Gastroesophageal sphincter (tissue), 4 donors: ENCODE results near the gene ARFGEF3. TPM values are rescaled to one million over a fixed set of nuclear protein-coding genes. Genes with fewer than 3 reads are reported as not detected.

Experiments used
- ATAC-seq: fragments of 150-250 bp; one replicate; pipeline ENCODE4 v1.9.1; 2016; ENCODE audit warnings: mild to moderate bottlenecking, moderate library complexity
- H3K27ac ChIP-seq, 4 donors: fragments of 200-600 bp; sonication (generic) in 3 of 4; 1 replicate in 3 of 4; 2 replicates in 1 of 4; pipeline ENCODE4 v1.5.1; 2016 to 2019
- H3K27me3 ChIP-seq: fragments of 200-600 bp; sonication (generic); one replicate; pipeline ENCODE4 v1.5.1; 2019
- H3K36me3 ChIP-seq, 2 donors: fragments of 200-600 bp; sonication (generic); one replicate each; pipeline ENCODE4 v1.5.1; 2019; ENCODE audit warnings: control low read depth in 1 of 2
- H3K4me1 ChIP-seq, 3 donors: fragments of 200-600 bp; sonication (generic); 1 replicate in 2 of 3; 2 replicates in 1 of 3; pipeline ENCODE4 v1.5.1; 2016 to 2019; ENCODE audit warnings: control low read depth in 2 of 3
- H3K4me3 ChIP-seq, 2 donors: fragments of 200-600 bp; sonication (generic); one replicate each; pipeline ENCODE4 v1.5.1; 2019; ENCODE audit warnings: mild to moderate bottlenecking in 1 of 2, moderate library complexity in 1 of 2
- H3K9me3 ChIP-seq, 3 donors: fragments of 200-600 bp; sonication (generic); one replicate each; pipeline ENCODE4 v1.5.1; 2017 to 2019; ENCODE audit warnings: control low read depth in 2 of 3
- EP300 ChIP-seq: sonication (generic); formaldehyde crosslinking; IDR thresholded peaks from one replicate; pipeline ENCODE4 v1.6.1; 2017; ENCODE audit warnings: antibody characterized with exemption, mild to moderate bottlenecking
- POLR2A ChIP-seq, 2 donors: fragments of 450-650 bp; IDR thresholded peaks; one replicate each; pipeline ENCODE4 v1.6.1; 2017; ENCODE audit warnings: antibody characterized with exemption in 2 of 2, mild to moderate bottlenecking in 2 of 2, moderate library complexity in 1 of 2
- POLR2AphosphoS5 ChIP-seq: sonication (generic); formaldehyde crosslinking; IDR thresholded peaks from one replicate; pipeline ENCODE4 v1.6.1; 2017; ENCODE audit warnings: antibody characterized with exemption
- WGBS, 2 donors: methylation state at CpG; one replicate each; pipeline ENCODE4 v1.1.5; 2018; ENCODE audit warnings: low coverage in 1 of 2; 5-methylcytosine and 5-hydroxymethylcytosine counted together
- total RNA-seq, 4 donors: library from RNA; depleted of rRNA; stranded (reverse); fragments of >200 nt; gene quantifications; one replicate each; pipeline ENCODE4 v1.1.0, GENCODE V29; 2016
- TF ChIP-seq, protein P1 (sequence below), 4 experiments: fragments of 200-600 bp in 2 of 4; fragments of 450-650 bp in 2 of 4; sonication (generic) in 1 of 4; IDR thresholded peaks; one replicate each; pipeline ENCODE4 v1.5.1; 2017 to 2019; ENCODE audit warnings: antibody characterized with exemption in 4 of 4, mild to moderate bottlenecking in 2 of 4, moderate library complexity in 2 of 4

Gene ARFGEF3
- total RNA-seq, 4 donors from 2014 or later, result 0.47 to 4.2 (median 1.8) TPM

DNA sequence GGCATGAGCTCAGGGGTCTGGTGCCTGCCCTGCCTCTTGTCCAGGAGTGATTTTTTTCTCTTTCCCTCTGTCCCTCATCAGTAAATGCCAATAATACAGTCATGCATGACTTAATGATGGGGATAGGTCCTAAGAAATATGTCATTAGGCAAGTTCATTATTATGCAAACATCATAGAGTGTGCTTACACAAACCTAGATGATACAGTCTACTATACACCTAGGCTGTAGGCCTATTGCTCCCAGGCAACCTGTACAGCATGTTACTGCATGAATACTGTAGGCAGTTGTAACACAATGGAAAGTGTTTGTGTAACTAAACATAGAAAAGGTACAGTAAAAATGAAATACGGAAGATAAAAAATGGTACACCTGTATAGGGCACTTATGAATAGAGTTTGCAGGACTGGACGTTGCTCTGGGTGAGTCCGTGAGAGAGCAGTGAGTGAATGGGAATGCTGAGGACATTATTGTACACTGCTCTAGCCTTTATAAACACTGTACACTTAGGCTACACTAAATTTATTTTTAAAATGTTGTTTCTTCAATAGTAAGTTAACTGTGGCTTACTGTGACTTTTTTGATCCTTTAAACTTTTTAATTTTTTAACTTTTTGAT, 34.5 kb downstream of the ARFGEF3 start:
- 87 to 92% methylated on average over 3 of the region's 3 CpGs for WGBS, 2 donors
- no peak for ATAC-seq
- no peaks in the 10 kb centered on the region for H3K4me1 ChIP-seq
- H3K9me3 ChIP-seq, result no peaks in the 10 kb centered on the region
- H3K27ac ChIP-seq, result no peak overlapping the region
- H3K4me3 ChIP-seq, result no peak overlapping the region
- H3K36me3 ChIP-seq, result no peaks in the 10 kb centered on the region
- H3K27me3 ChIP-seq, result no peaks in the 10 kb centered on the region
- TF ChIP-seq POLR2AphosphoS5 (no peak), EP300 (no peak), POLR2A (IDR thresholded peaks at IDR 0.05) (no peak)
- TF ChIP-seq, protein P1, sequence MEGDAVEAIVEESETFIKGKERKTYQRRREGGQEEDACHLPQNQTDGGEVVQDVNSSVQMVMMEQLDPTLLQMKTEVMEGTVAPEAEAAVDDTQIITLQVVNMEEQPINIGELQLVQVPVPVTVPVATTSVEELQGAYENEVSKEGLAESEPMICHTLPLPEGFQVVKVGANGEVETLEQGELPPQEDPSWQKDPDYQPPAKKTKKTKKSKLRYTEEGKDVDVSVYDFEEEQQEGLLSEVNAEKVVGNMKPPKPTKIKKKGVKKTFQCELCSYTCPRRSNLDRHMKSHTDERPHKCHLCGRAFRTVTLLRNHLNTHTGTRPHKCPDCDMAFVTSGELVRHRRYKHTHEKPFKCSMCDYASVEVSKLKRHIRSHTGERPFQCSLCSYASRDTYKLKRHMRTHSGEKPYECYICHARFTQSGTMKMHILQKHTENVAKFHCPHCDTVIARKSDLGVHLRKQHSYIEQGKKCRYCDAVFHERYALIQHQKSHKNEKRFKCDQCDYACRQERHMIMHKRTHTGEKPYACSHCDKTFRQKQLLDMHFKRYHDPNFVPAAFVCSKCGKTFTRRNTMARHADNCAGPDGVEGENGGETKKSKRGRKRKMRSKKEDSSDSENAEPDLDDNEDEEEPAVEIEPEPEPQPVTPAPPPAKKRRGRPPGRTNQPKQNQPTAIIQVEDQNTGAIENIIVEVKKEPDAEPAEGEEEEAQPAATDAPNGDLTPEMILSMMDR (IDR thresholded peaks at IDR 0.05), result no peak

DNA sequence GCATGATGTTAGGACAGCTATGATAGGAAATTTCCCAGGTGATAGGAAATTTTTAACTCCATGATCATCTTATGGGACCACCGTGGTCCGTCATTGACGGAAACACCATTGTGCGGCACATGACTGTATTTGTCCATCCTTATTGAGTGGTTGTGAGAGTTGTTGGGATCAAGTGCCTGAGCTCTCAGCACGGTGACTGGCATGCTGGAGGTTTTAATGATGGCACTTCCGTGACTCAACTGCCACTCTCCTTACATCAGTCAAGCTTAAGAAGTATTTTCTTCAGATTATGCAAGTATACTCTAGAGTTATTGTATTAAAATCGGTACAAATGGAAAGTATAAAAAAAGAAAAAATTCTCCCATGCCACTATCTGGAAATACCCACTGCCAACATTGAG, 35.8 kb downstream of the ARFGEF3 start:
- TF ChIP-seq POLR2A (IDR thresholded peaks at IDR 0.05), result no peak
- no peak for TF ChIP-seq POLR2AphosphoS5
- no peak for TF ChIP-seq EP300
- TF ChIP-seq, protein P1 (IDR thresholded peaks at IDR 0.05), result no peak
- ATAC-seq, result no peak
- 91 to 92% methylated on average over 7 of the region's 7 CpGs for WGBS, 2 donors

DNA sequence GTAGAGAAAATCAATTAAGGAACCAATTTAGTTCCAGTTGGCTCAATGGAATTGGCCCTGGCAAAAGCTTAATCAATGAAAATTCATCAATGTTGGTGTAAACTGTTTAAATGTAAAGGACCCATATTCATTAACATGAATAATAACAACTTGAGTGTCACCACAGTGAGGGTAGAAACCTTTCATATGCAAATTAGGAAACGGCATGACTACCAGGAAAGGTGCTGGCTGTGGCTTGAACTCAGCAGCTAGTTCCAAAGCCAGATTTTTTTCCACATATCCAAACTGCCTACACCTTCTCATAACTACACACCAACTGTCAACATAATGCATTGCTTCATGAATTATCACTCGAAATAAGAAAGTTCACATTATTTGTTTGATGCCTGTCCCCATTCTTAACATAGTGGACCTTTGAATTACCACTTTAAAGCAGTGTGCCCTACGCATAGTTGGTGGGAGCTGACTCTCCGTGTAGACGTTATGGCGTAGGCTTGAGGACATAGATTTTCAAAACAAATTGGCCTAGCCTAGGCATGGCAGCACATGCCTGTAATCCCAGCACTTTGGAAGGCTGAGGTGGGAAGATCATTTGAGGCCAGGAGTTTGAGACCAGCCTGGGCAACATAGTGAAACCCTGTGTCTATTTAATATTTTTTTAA, 36.8 kb downstream of the ARFGEF3 start:
- ATAC-seq, result no peak
- Histone ChIP-seq H3K4me1 (no peaks in the 10 kb centered on the region), H3K4me3 (no peak overlapping the region), H3K27me3 (no peaks in the 10 kb centered on the region), H3K9me3 (no peaks in the 10 kb centered on the region), H3K36me3 (no peaks in the 10 kb centered on the region), H3K27ac (no peak overlapping the region)
- TF ChIP-seq EP300 (no peak), POLR2A (IDR thresholded peaks at IDR 0.05) (no peak), POLR2AphosphoS5 (no peak)
- TF ChIP-seq, protein P1 (IDR thresholded peaks at IDR 0.05), result no peak
- 75 to 80% methylated on average over 3 to 6 of the region's 6 CpGs for whole genome bisulfite sequencing, 2 donors

More for the DNA sequence above, 35.8 kb downstream of the ARFGEF3 start:
- H3K36me3 ChIP-seq, result no peaks in the 10 kb centered on the region
- no peak overlapping the region for H3K4me3 ChIP-seq
- no peaks in the 10 kb centered on the region for H3K9me3 ChIP-seq
- no peak overlapping the region for H3K27ac ChIP-seq
- no peaks in the 10 kb centered on the region for H3K27me3 ChIP-seq
- no peaks in the 10 kb centered on the region for H3K4me1 ChIP-seq

DNA sequence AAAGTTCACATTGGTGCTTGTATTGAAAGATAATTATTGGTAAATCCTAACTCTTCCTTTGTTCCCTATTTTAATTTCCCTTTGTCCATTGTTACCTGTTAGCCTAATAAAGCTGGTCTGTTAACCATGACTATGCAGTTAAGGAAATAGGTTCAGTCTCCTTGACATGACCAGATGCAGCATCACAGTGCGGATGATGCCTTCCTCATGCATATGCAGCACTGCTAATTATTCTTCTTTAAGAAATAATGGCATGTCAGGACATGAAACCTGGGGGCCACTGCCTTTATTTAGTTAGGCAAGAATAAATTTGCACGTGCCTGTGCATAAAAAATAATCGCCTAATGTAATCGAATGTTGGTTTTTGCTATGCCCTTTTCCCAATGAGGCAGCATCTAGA, 40.1 kb downstream of the ARFGEF3 start:
- H3K9me3 ChIP-seq, result no peaks in the 10 kb centered on the region
- no peak overlapping the region for H3K27ac ChIP-seq
- 79 to 100% methylated on average over 4 of the region's 4 CpGs for whole genome bisulfite sequencing, 2 donors
- no peaks in the 10 kb centered on the region for H3K4me1 ChIP-seq
- H3K27me3 ChIP-seq, result no peaks in the 10 kb centered on the region
- no peaks in the 10 kb centered on the region for H3K36me3 ChIP-seq
- no peak for TF ChIP-seq POLR2AphosphoS5
- no peak for TF ChIP-seq POLR2A (IDR thresholded peaks at IDR 0.05)
- TF ChIP-seq, protein P1 (IDR thresholded peaks at IDR 0.05), result no peak
- TF ChIP-seq EP300, result no peak
- no peak overlapping the region for H3K4me3 ChIP-seq
- ATAC-seq, result no peak

DNA sequence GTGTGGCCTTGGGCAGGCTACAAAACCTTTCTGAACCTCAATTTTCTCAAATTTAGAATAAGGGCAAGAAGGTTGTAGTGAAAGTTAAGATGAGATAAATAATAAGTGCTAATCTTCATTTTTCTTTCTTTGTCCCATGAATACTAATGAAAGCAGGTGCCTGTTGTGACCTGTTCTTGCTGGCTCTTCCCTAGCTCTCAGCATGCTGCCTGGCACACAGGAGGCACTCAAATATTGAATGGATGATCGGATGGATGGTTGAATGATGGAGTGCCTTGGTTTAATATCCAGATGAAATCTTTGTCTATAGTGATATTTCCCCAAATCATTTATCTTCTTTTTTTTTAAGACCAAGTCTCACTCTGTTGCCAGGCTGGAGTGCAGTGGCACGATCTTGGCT, 41.6 kb downstream of the ARFGEF3 start:
- H3K4me3 ChIP-seq, result no peak overlapping the region
- no peak for ATAC-seq
- H3K36me3 ChIP-seq, result no peaks in the 10 kb centered on the region
- no peaks in the 10 kb centered on the region for H3K9me3 ChIP-seq
- H3K4me1 ChIP-seq, result no peaks in the 10 kb centered on the region
- no peaks in the 10 kb centered on the region for H3K27me3 ChIP-seq
- TF ChIP-seq POLR2A (IDR thresholded peaks at IDR 0.05) (no peak), POLR2AphosphoS5 (no peak), EP300 (no peak)
- TF ChIP-seq, protein P1 (IDR thresholded peaks at IDR 0.05), result no peak
- no peak overlapping the region for H3K27ac ChIP-seq
- 90% methylated on average over 2 of the region's 2 CpGs for WGBS, 2 donors
